Fibroblast of lung (primary cell): ENCODE results near the gene CENPP.

Source experiments
- EZH2 ChIP-seq: IDR thresholded peaks from 2 replicates; pipeline ENCODE4 v1.5.1; 2012; ENCODE audit warnings: low read length, control low read depth, mild to moderate bottlenecking; ENCODE audit errors: missing control alignments
- TF ChIP-seq, protein P1 (sequence below), 2 donors: IDR thresholded peaks in 1 of 2; conservative IDR thresholded peaks in 1 of 2; 1 replicate in 1 of 2; 2 replicates in 1 of 2; pipeline ENCODE4 v1.5.1; 2011 to 2012; ENCODE audit warnings: low read length in 2 of 2, control low read depth in 1 of 2, inconsistent platforms in 1 of 2, low read depth in 1 of 2, mild to moderate bottlenecking in 1 of 2

DNA sequence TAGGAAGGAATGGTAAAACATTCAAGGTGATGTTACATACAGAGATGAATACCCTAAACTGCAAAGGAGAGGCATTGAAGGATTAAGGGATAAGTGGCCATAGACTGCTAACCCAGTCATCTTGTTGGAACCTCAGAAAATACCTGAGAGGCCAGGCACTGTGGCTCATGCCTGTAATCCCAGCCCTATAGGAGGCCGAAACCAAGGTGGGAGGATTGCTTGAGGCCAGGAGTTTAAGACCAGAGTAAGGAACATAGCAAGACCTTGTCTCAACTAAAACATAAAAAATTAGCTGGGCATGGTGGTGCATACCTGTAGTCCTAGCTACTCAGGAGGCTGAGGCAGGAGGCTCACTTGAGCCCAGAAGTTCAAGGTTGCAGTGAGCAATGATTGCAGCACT is 199.1 kb downstream of the CENPP start:
- TF ChIP-seq, protein P1, sequence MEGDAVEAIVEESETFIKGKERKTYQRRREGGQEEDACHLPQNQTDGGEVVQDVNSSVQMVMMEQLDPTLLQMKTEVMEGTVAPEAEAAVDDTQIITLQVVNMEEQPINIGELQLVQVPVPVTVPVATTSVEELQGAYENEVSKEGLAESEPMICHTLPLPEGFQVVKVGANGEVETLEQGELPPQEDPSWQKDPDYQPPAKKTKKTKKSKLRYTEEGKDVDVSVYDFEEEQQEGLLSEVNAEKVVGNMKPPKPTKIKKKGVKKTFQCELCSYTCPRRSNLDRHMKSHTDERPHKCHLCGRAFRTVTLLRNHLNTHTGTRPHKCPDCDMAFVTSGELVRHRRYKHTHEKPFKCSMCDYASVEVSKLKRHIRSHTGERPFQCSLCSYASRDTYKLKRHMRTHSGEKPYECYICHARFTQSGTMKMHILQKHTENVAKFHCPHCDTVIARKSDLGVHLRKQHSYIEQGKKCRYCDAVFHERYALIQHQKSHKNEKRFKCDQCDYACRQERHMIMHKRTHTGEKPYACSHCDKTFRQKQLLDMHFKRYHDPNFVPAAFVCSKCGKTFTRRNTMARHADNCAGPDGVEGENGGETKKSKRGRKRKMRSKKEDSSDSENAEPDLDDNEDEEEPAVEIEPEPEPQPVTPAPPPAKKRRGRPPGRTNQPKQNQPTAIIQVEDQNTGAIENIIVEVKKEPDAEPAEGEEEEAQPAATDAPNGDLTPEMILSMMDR (conservative IDR thresholded peaks at IDR 0.05 in 1 of 2, IDR thresholded peaks at IDR 0.05 in 1 of 2; ENCODE audit: low read depth in 1 of 2, low read length in 2 of 2): no peak
- TF ChIP-seq EZH2: no peak
